WTC11 (cell line): ENCODE measurements around the gene GNB2. TPM values are rescaled to one million over a fixed set of nuclear protein-coding genes. Genes with fewer than 3 reads are reported as not detected.

Experiments
- ATAC-seq: fragments of 200-7000 bp; cut with Tn5 transposase; 2 replicates; pipeline ENCODE4 v1.10.0; 2021; ENCODE audit warnings: mild to moderate bottlenecking, moderate library complexity
- CTCF ChIA-PET: fragments of 300-600 bp; sonication (Branson Sonifier 250); formaldehyde crosslinking; loops from one replicate; lab custom pipeline; 2021; ENCODE audit warnings: antibody characterized with exemption; lab: Charles Lee
- POLR2A ChIA-PET: fragments of 350-600 bp; sonication (Branson Sonifier 250); formaldehyde crosslinking; loops from one replicate; lab custom pipeline; 2021; ENCODE audit warnings: antibody characterized with exemption; lab: Charles Lee
- DNase-seq: peaks from one replicate; pipeline ENCODE4 v3.0.0; 2021; ENCODE audit warnings: low spot score
- H3K27ac Mint-ChIP-seq: 2 replicates; pipeline ENCODE4 v1.8.0; 2021; ENCODE audit warnings: mixed read lengths
- H3K27me3 Mint-ChIP-seq: 2 replicates; pipeline ENCODE4 v1.8.0; 2021; ENCODE audit warnings: low read depth, mild to moderate bottlenecking, moderate library complexity, mixed read lengths
- H3K36me3 Mint-ChIP-seq: 2 replicates; pipeline ENCODE4 v1.8.0; 2021; ENCODE audit warnings: mixed read lengths
- H3K4me1 Mint-ChIP-seq: 2 replicates; pipeline ENCODE4 v1.8.0; 2022; ENCODE audit warnings: mixed read lengths
- H3K4me3 Mint-ChIP-seq: 2 replicates; pipeline ENCODE4 v1.8.0; 2021; ENCODE audit warnings: mild to moderate bottlenecking, moderate library complexity, mixed read lengths
- H3K9me3 Mint-ChIP-seq: 2 replicates; pipeline ENCODE4 v1.8.0; 2021; ENCODE audit warnings: mixed read lengths
- ARID4B ChIP-seq: sonication (generic); formaldehyde crosslinking; IDR thresholded peaks from 2 replicates; pipeline ENCODE4 v1.8.0; 2023; ENCODE audit warnings: missing genetic modification reagents, mild to moderate bottlenecking, borderline replicate concordance
- ATF6 ChIP-seq: sonication (generic); formaldehyde crosslinking; IDR thresholded peaks from 2 replicates; pipeline ENCODE4 v1.8.1; 2023; ENCODE audit warnings: mild to moderate bottlenecking, missing genetic modification reagents
- CREB1 ChIP-seq: sonication (generic); formaldehyde crosslinking; IDR thresholded peaks from 2 replicates; pipeline ENCODE4 v1.8.0; 2023; ENCODE audit warnings: mild to moderate bottlenecking, missing genetic modification reagents
- ELF4 ChIP-seq: sonication (generic); formaldehyde crosslinking; IDR thresholded peaks from 2 replicates; pipeline ENCODE4 v1.8.1; 2022; ENCODE audit warnings: low read depth, mild to moderate bottlenecking, moderate library complexity, missing genetic modification reagents
- EMX1 ChIP-seq: fragments of 250-450 bp; sonication (Bioruptor Pico); IDR thresholded peaks from 2 replicates; pipeline ENCODE4 v1.8.0; 2021; ENCODE audit warnings: mild to moderate bottlenecking
- ERG ChIP-seq: fragments of 250-450 bp; sonication (Bioruptor Pico); IDR thresholded peaks from 2 replicates; pipeline ENCODE4 v1.8.0; 2021; ENCODE audit warnings: mild to moderate bottlenecking
- FOXJ3 ChIP-seq: sonication (generic); formaldehyde crosslinking; IDR thresholded peaks from 2 replicates; pipeline ENCODE4 v1.9.0; 2021; ENCODE audit warnings: missing genetic modification reagents, mild to moderate bottlenecking, borderline replicate concordance
- HMGXB4 ChIP-seq: sonication (generic); formaldehyde crosslinking; IDR thresholded peaks from 2 replicates; pipeline ENCODE4 v1.8.1; 2023; ENCODE audit warnings: mild to moderate bottlenecking, moderate library complexity, missing genetic modification reagents
- IRF2 ChIP-seq: sonication (generic); formaldehyde crosslinking; IDR thresholded peaks from 2 replicates; pipeline ENCODE4 v1.8.0; 2022; ENCODE audit warnings: low read depth, missing genetic modification reagents, borderline replicate concordance
- NFE2L1 ChIP-seq: sonication (generic); formaldehyde crosslinking; IDR thresholded peaks from 2 replicates; pipeline ENCODE4 v1.8.1; 2023; ENCODE audit warnings: missing genetic modification reagents
- OVOL2 ChIP-seq: fragments of 250-450 bp; sonication (Bioruptor Pico); IDR thresholded peaks from 2 replicates; pipeline ENCODE4 v1.9.0; 2021; ENCODE audit warnings: mild to moderate bottlenecking, borderline replicate concordance
- USF1 ChIP-seq: sonication (generic); formaldehyde crosslinking; IDR thresholded peaks from 2 replicates; pipeline ENCODE4 v1.8.0; 2022; ENCODE audit warnings: mild to moderate bottlenecking, missing genetic modification reagents
- ZNF281 ChIP-seq: sonication (generic); formaldehyde crosslinking; IDR thresholded peaks from 2 replicates; pipeline ENCODE4 v1.8.0; 2023; ENCODE audit warnings: mild to moderate bottlenecking, missing genetic modification reagents
- total RNA-seq: library from RNA; stranded (reverse); gene quantifications from 3 replicates; pipeline ENCODE4 v1.2.3, GENCODE V29; 2021

Gene GNB2
- total RNA-seq, 1 experiment from 2014 or later, result 194 TPM

GRCh38 chr7:100710452-100710851, 36.9 kb downstream of the GNB2 start:
- POLR2A ChIA-PET, result no interaction called here
- peaks cover 10% of the 10 kb centered on the region for H3K36me3 Mint-ChIP-seq
- H3K4me3 Mint-ChIP-seq, result no peak overlapping the region
- H3K9me3 Mint-ChIP-seq, result no peaks in the 10 kb centered on the region
- ATAC-seq (no peak), DNase-seq (no peak)
- peaks cover 8% of the 10 kb centered on the region for H3K4me1 Mint-ChIP-seq
- no peaks in the 10 kb centered on the region for H3K27me3 Mint-ChIP-seq
- CTCF ChIA-PET, result interaction anchor here (0.7 to 2.5 kb wide), 3 partner anchors 16 to 141 kb away, joined by 3 to 11 read pairs (median 3); no protein-coding TSS in a partner anchor
- no peak for TF ChIP-seq NFE2L1
- TF ChIP-seq ELF4, result no peak
- no peak for TF ChIP-seq ARID4B (CRISPR knock-in tag)
- TF ChIP-seq ZNF281, result no peak
- TF ChIP-seq USF1 (CRISPR knock-in tag), result no peak
- TF ChIP-seq ATF6 (CRISPR knock-in tag), result no peak
- TF ChIP-seq EMX1 (CRISPR knock-in tag), result no peak
- no peak for TF ChIP-seq OVOL2 (CRISPR knock-in tag)
- no peak for TF ChIP-seq HMGXB4 (CRISPR knock-in tag)
- TF ChIP-seq ERG (CRISPR knock-in tag), result no peak
- no peak for TF ChIP-seq CREB1 (CRISPR knock-in tag)
- TF ChIP-seq IRF2 (CRISPR knock-in tag), result no peak
- no peak for TF ChIP-seq FOXJ3
- H3K27ac Mint-ChIP-seq, result no peak overlapping the region
